Uterus (tissue), 2 donors: ENCODE data around the gene SLAMF6.

Experiments
- POLR2A ChIP-seq, 2 donors: fragments of 450-650 bp; IDR thresholded peaks; one replicate each; pipeline ENCODE4 v1.6.1; 2016; ENCODE audit warnings: antibody characterized with exemption in 2 of 2, mild to moderate bottlenecking in 1 of 2, moderate library complexity in 1 of 2
- TF ChIP-seq, protein P1 (sequence below), 4 experiments: fragments of 200-600 bp in 2 of 4; fragments of 450-650 bp in 2 of 4; sonication (generic) in 2 of 4; IDR thresholded peaks; one replicate each; pipeline ENCODE4 v1.5.1; 2016 to 2019; ENCODE audit warnings: antibody characterized with exemption in 4 of 4, mild to moderate bottlenecking in 2 of 4, moderate library complexity in 1 of 4

GRCh38 chr1:160503087-160503486 lies 20.0 kb downstream of the SLAMF6 start:
- TF ChIP-seq POLR2A (IDR thresholded peaks at IDR 0.05), result no peak
- TF ChIP-seq, protein P1, sequence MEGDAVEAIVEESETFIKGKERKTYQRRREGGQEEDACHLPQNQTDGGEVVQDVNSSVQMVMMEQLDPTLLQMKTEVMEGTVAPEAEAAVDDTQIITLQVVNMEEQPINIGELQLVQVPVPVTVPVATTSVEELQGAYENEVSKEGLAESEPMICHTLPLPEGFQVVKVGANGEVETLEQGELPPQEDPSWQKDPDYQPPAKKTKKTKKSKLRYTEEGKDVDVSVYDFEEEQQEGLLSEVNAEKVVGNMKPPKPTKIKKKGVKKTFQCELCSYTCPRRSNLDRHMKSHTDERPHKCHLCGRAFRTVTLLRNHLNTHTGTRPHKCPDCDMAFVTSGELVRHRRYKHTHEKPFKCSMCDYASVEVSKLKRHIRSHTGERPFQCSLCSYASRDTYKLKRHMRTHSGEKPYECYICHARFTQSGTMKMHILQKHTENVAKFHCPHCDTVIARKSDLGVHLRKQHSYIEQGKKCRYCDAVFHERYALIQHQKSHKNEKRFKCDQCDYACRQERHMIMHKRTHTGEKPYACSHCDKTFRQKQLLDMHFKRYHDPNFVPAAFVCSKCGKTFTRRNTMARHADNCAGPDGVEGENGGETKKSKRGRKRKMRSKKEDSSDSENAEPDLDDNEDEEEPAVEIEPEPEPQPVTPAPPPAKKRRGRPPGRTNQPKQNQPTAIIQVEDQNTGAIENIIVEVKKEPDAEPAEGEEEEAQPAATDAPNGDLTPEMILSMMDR (IDR thresholded peaks at IDR 0.05), result no peak
